ENCODE measurements around the gene PLCH1.

Gene PLCH1

GRCh38 chr3:155682426-155683343 is 62.2 kb downstream of the PLCH1 start:
- no peak for DNase-seq

- DNase-seq: peak; percentile 78
Observed at GRCh38 chr3:155676252-155676981, 68.5 kb downstream of the PLCH1 start.

- DNase-seq: no peak
Observed at GRCh38 chr3:155675094-155675493, 69.8 kb downstream of the PLCH1 start.

- DNase-seq: no peak
Observed at GRCh38 chr3:155673421-155673820, 71.5 kb downstream of the PLCH1 start.

- DNase-seq: no peak
Observed at GRCh38 chr3:155670335-155670734, 74.5 kb downstream of the PLCH1 start.

- DNase-seq: no peak
Observed at GRCh38 chr3:155667988-155668387, 76.9 kb downstream of the PLCH1 start.

- DNase-seq: no peak
Observed at GRCh38 chr3:155664925-155665695, 79.8 kb downstream of the PLCH1 start.

- peak; percentile 56 for DNase-seq
Observed at GRCh38 chr3:155663467-155664212, 81.2 kb downstream of the PLCH1 start.

- no peak for DNase-seq
Observed at GRCh38 chr3:155661760-155662159, 83.1 kb downstream of the PLCH1 start.

- DNase-seq: no peak
Observed at GRCh38 chr3:155661042-155661441, 83.8 kb downstream of the PLCH1 start.

GRCh38 chr3:155658671-155659261 is 86.1 kb downstream of the PLCH1 start:
- DNase-seq: peak; percentile 62

- no peak for DNase-seq
Observed at GRCh38 chr3:155658006-155658405, 86.9 kb downstream of the PLCH1 start.

GRCh38 chr3:155657161-155657560 is 87.7 kb downstream of the PLCH1 start:
- no peak for DNase-seq

- no peak for DNase-seq
Observed at GRCh38 chr3:155656466-155656865, 88.4 kb downstream of the PLCH1 start.

- no peak for DNase-seq
Observed at GRCh38 chr3:155651489-155652218, 93.2 kb downstream of the PLCH1 start.

GRCh38 chr3:155648013-155648591 is 96.8 kb downstream of the PLCH1 start:
- no peak for DNase-seq

- no peak for DNase-seq
Observed at GRCh38 chr3:155647206-155647605, 97.7 kb downstream of the PLCH1 start.

GRCh38 chr3:155646669-155647068 is 98.2 kb downstream of the PLCH1 start:
- no peak for DNase-seq

- DNase-seq: no peak
Observed at GRCh38 chr3:155646128-155646527, 98.7 kb downstream of the PLCH1 start.

- DNase-seq: no peak
Observed at GRCh38 chr3:155643581-155644165, 101.2 kb downstream of the PLCH1 start.

- no peak for DNase-seq
Observed at GRCh38 chr3:155641956-155642355, 102.9 kb downstream of the PLCH1 start.

Data from retina (tissue), 1 donor.